K562 (cell line): ENCODE data around the gene LRP3. TPM values are rescaled to one million over a fixed set of nuclear protein-coding genes. Genes with fewer than 3 reads are reported as not detected.

ENCODE experiments used
- ATAC-seq: fragments of 200-7000 bp; cut with Tn5 transposase; 3 replicates; pipeline ENCODE4 v1.9.1; 2020; ENCODE audit warnings: moderate library complexity
- BruUV-seq: library from RNA; stranded (reverse); fragments of 400-500 nt; replicated peaks from 2 replicates; lab custom pipeline; 2021; lab: Mats Ljungman, UMichigan
- CTCF ChIA-PET: fragments of 300-600 bp; formaldehyde crosslinking; extraction: SDS; loops from one replicate; lab custom pipeline; 2021; ENCODE audit warnings: low intra/inter-chr PET ratio; lab: Yijun Ruan, JAX
- POLR2A ChIA-PET: fragments of 300-600, 350-650 bp; sonication (Branson Sonifier 250); formaldehyde crosslinking; extraction: SDS; loops from one replicate; lab custom pipeline; 2021; ENCODE audit warnings: antibody characterized with exemption, inconsistent platforms; lab: Yijun Ruan, JAX
- DNase-seq, 4 experiments: peaks; one replicate each; pipeline versions ENCODE4 v3.0.0 to v3.0.0-alpha.2; 2011 to 2018; ENCODE audit warnings: low spot score in 3 of 4, mixed read lengths in 3 of 4; ENCODE audit errors: extremely low read depth in 1 of 4
- FAIRE-seq: peaks from 2 replicates; lab custom pipeline; 2011; peaks lifted over from hg19 to GRCh38; lab: Jason Lieb, UNC
- H2AFZ ChIP-seq: 2 replicates; pipeline ENCODE4 v1.6.0; 2011; ENCODE audit warnings: low read depth, low read length, control low read depth, inconsistent platforms
- H3K27ac ChIP-seq: fragments of 200-600 bp; 3 replicates; pipeline ENCODE4 v1.8.0; 2011; ENCODE audit warnings: low read depth, mild to moderate bottlenecking, control low read depth, inconsistent platforms, low read length, moderate library complexity, mixed read lengths; ENCODE audit errors: extremely low read depth
- H3K27me3 ChIP-seq, 2 experiments: fragments of 300-600 bp in 1 of 2; 2 replicates in 1 of 2; 3 replicates in 1 of 2; pipeline versions ENCODE4 v1.6.0 to v1.8.0; 2011; ENCODE audit warnings: inconsistent platforms in 2 of 2, low read length in 2 of 2, mild to moderate bottlenecking in 1 of 2, mixed read lengths in 1 of 2, moderate library complexity in 1 of 2; ENCODE audit not compliant: control insufficient read depth in 2 of 2, insufficient read depth in 2 of 2
- H3K36me3 ChIP-seq: fragments of 300-600 bp; 3 replicates; pipeline ENCODE4 v1.8.0; 2011; ENCODE audit warnings: mild to moderate bottlenecking, low read length, inconsistent platforms; ENCODE audit not compliant: control insufficient read depth, insufficient read depth
- H3K4me1 ChIP-seq, 2 experiments: fragments of 200-600 bp in 1 of 2; replicated peaks in 1 of 2; 2 replicates in 1 of 2; 3 replicates in 1 of 2; pipeline versions ENCODE4 v1.5.1 to v1.8.0; 2011; ENCODE audit warnings: inconsistent platforms in 2 of 2, low read length in 2 of 2, mild to moderate bottlenecking in 1 of 2, mixed read lengths in 1 of 2, moderate library complexity in 1 of 2; ENCODE audit not compliant: control insufficient read depth in 2 of 2, insufficient read depth in 2 of 2
- H3K4me2 ChIP-seq: 2 replicates; pipeline ENCODE4 v1.6.1; 2011; ENCODE audit warnings: low read length, control low read depth, inconsistent platforms, mixed read lengths; ENCODE audit not compliant: insufficient read depth
- H3K4me3 ChIP-seq: fragments of 200-600 bp; sonication (generic), shearing (Covaris generic); 2 replicates; pipeline ENCODE4 v1.5.1; 2016; ENCODE audit warnings: control low read depth, inconsistent platforms
- H3K79me2 ChIP-seq: fragments of 200-600 bp; 3 replicates; pipeline ENCODE4 v1.8.0; 2011; ENCODE audit warnings: low read length, inconsistent platforms; ENCODE audit not compliant: control insufficient read depth, insufficient read depth
- H3K9ac ChIP-seq, 2 experiments: 2 replicates each; pipeline versions ENCODE4 v1.6.0 to v1.6.1; 2011; ENCODE audit warnings: low read depth in 2 of 2, low read length in 2 of 2, control low read depth in 1 of 2, inconsistent platforms in 1 of 2, mild to moderate bottlenecking in 1 of 2, mixed read lengths in 1 of 2; ENCODE audit not compliant: insufficient read depth in 1 of 2
- H3K9me1 ChIP-seq: one replicate; pipeline ENCODE4 v1.6.0; 2011; ENCODE audit warnings: inconsistent platforms, mild to moderate bottlenecking, low read length, moderate library complexity; ENCODE audit not compliant: control insufficient read depth, insufficient read depth
- H3K9me3 ChIP-seq: replicated peaks from 2 replicates; pipeline ENCODE4 v1.5.1; 2011; ENCODE audit warnings: low read depth, low read length, inconsistent platforms; ENCODE audit not compliant: control insufficient read depth, insufficient read depth
- H4K20me1 ChIP-seq: replicated peaks from 2 replicates; pipeline ENCODE4 v1.6.1; 2011; ENCODE audit warnings: low read length, inconsistent platforms, mixed read lengths; ENCODE audit not compliant: control insufficient read depth, insufficient read depth
- CBX2 ChIP-seq: fragments of 200-600 bp; sonication (generic); IDR thresholded peaks from one replicate; pipeline ENCODE4 v1.6.1; 2012; ENCODE audit warnings: mild to moderate bottlenecking, low read length, inconsistent platforms; ENCODE audit not compliant: insufficient read depth, poor library complexity, severe bottlenecking
- FOXP1 ChIP-seq: sonication (generic); formaldehyde crosslinking; IDR thresholded peaks from 2 replicates; pipeline ENCODE4 v1.8.0; 2022; ENCODE audit warnings: mild to moderate bottlenecking, missing genetic modification reagents
- HNRNPL ChIP-seq: fragments of 200-400 bp; formaldehyde crosslinking; IDR thresholded peaks from 2 replicates; pipeline ENCODE4 v1.6.1; 2017; ENCODE audit warnings: low read depth, mild to moderate bottlenecking, low read length
- NFIX ChIP-seq: fragments of 250-450 bp; sonication (Bioruptor Pico); IDR thresholded peaks from 2 replicates; pipeline ENCODE4 v1.4.0; 2020; ENCODE audit warnings: low read depth, mild to moderate bottlenecking, moderate library complexity
- SP2 ChIP-seq: IDR thresholded peaks from 2 replicates; pipeline ENCODE4 v1.6.1; 2011; ENCODE audit warnings: mild to moderate bottlenecking, low read depth, low read length, moderate library complexity; ENCODE audit not compliant: poor library complexity, severe bottlenecking; ENCODE audit errors: extremely low read depth
- ZKSCAN8 ChIP-seq: fragments of 200-800 bp; sonication (Bioruptor generic); IDR thresholded peaks from 2 replicates; pipeline ENCODE4 v1.6.1; 2016; ENCODE audit warnings: missing genetic modification characterization, missing compliant biosample characterization
- ZNF583 ChIP-seq: fragments of 250-450 bp; sonication (Bioruptor Pico); IDR thresholded peaks from 2 replicates; pipeline ENCODE4 v1.4.0; 2020
- WGBS: fragments of 100-300 bp; shearing (Covaris generic); methylation state at CpG from one replicate; pipeline ENCODE4 v1.1.6; 2016; ENCODE audit warnings: low coverage, mixed read lengths; ENCODE audit not compliant: insufficient coverage; ENCODE audit errors: missing lambda C conversion rate; 5-methylcytosine and 5-hydroxymethylcytosine counted together
- in situ Hi-C: fragments of 300-500 bp; cut with MboI; formaldehyde crosslinking; loops from 4 replicates; pipeline ENCODE4 v1.15.0; 2018; ENCODE audit warnings: inconsistent platforms, mixed read lengths
- intact Hi-C: fragments of 100-400 bp; cut with micrococcal nuclease; formaldehyde crosslinking; loops from 2 replicates; pipeline ENCODE4 v1.14.2; 2022
- polyA plus RNA-seq, 8 experiments: library from polyadenylated mRNA; depleted of rRNA in 4 of 8; stranded (reverse) in 5 of 8; unstranded in 3 of 8; fragments of >200 nt; fragmentation: Nextera tagmentation in 2 of 8; fragmentation: Illumina TruSeq in 1 of 8; extraction: Ambion mirVana in 2 of 8; extraction: Trizol in 1 of 8; gene quantifications; 2 replicates each; pipeline versions ENCODE4 v1.2.1 to v1.2.3, GENCODE V29; 2011 to 2014; ENCODE audit warnings: inconsistent platforms in 1 of 8, missing spikeins in 1 of 8
- total RNA-seq, 7 experiments: library from RNA; depleted of rRNA in 6 of 7; stranded (reverse); fragments of >200 nt in 6 of 7; fragmentation: Illumina TruSeq in 2 of 7; extraction: Trizol in 2 of 7; gene quantifications; 2 replicates each; pipeline versions ENCODE4 v1.2.1 to v1.2.3, GENCODE V29; 2011 to 2021; ENCODE audit warnings: low replicate concordance in 1 of 7

The LRP3 gene
- total and polyA plus RNA-seq, 9 of the 15 experiments (the other 6 are each of a cell fraction or from before 2014, with no cell fraction given), result 0.29 TPM; not detected in 8

- Histone ChIP-seq H3K27me3 (peaks cover 38 to 75% of the 10 kb centered on the region in 2 experiments), H3K9me1 (no peaks in the 10 kb centered on the region), H3K4me3 (no peak overlapping the region), H3K9me3 (no peaks in the 10 kb centered on the region), H4K20me1 (peaks cover 8% of the 10 kb centered on the region), H3K79me2 (no peaks in the 10 kb centered on the region), H3K4me2 (no peak overlapping the region), H3K9ac (no peak overlapping the region), H3K27ac (no peak overlapping the region), H3K4me1 (peaks cover 0 to 14% of the 10 kb centered on the region in 2 experiments; a peak in 2 of 5 replicates), H3K36me3 (no peaks in the 10 kb centered on the region), H2AFZ (no peak overlapping the region)
- FAIRE-seq, result no peak
- in situ Hi-C loops, result no loop called here
- intact Hi-C loops, result no loop called here
- WGBS, result 7% methylated on average over 18 of the region's 18 CpGs
- no TSS peak for BruUV-seq
- TF ChIP-seq FOXP1 (CRISPR knock-in tag) (no peak), CBX2 (no peak), ZKSCAN8 (no peak), HNRNPL (no peak), ZNF583 (CRISPR knock-in tag) (no peak), SP2 (no peak), NFIX (CRISPR knock-in tag) (no peak)
- ATAC-seq, result no peak
- ChIA-PET POLR2A (no interaction called here), CTCF (no interaction called here)
- no peak for DNase-seq
These were observed 26.0 kb downstream of the LRP3 start for GRCh38 chr19:33220115-33220514.
